Panc1 (cell line): Measurements from ENCODE around the gene SLC22A23. TPM values are rescaled to one million over a fixed set of nuclear protein-coding genes. Genes with fewer than 3 reads are reported as not detected.

ENCODE experiments used
- ATAC-seq: fragments of 200-7000 bp; cut with Tn5 transposase; 2 replicates; pipeline ENCODE4 v1.9.1; 2020; ENCODE audit warnings: mild to moderate bottlenecking, moderate library complexity
- BruUV-seq: library from RNA; stranded (reverse); fragments of 400-500 nt; replicated peaks from 2 replicates; lab custom pipeline; 2021; lab: Mats Ljungman, UMichigan
- CTCF ChIA-PET: fragments of 300-600 bp; sonication (Branson Sonifier 250); formaldehyde crosslinking; loops from one replicate; lab custom pipeline; 2022; ENCODE audit warnings: antibody characterized with exemption; lab: Charles Lee
- POLR2A ChIA-PET: fragments of 300-600 bp; sonication (Branson Sonifier 250); formaldehyde crosslinking; loops from one replicate; lab custom pipeline; 2022; ENCODE audit warnings: antibody characterized with exemption; lab: Charles Lee
- DNase-seq: peaks from one replicate; pipeline ENCODE4 v3.0.0-alpha.2; 2010; ENCODE audit warnings: low read depth, low spot score
- H3K27ac ChIP-seq: 2 replicates; pipeline ENCODE4 v1.5.1; 2011; ENCODE audit warnings: mild to moderate bottlenecking, low read length, inconsistent platforms
- H3K27me3 ChIP-seq: fragments of 200-500 bp; sonication (Bioruptor generic); 2 replicates; pipeline ENCODE4 v1.6.0; 2014; ENCODE audit warnings: low read length, inconsistent platforms; ENCODE audit not compliant: control insufficient read depth, insufficient read depth
- H3K36me3 ChIP-seq: fragments of 200-500 bp; sonication (Bioruptor generic); 2 replicates; pipeline ENCODE4 v1.5.1; 2014; ENCODE audit warnings: inconsistent platforms, mild to moderate bottlenecking, low read length, moderate library complexity; ENCODE audit not compliant: control insufficient read depth, insufficient read depth
- H3K4me1 ChIP-seq: 2 replicates; pipeline ENCODE4 v1.5.1; 2011; ENCODE audit warnings: inconsistent platforms, mild to moderate bottlenecking, low read length, moderate library complexity; ENCODE audit not compliant: control insufficient read depth, insufficient read depth
- H3K4me3 ChIP-seq, 2 experiments: 2 replicates each; pipeline ENCODE4 v1.5.1; 2011 to 2012; ENCODE audit warnings: low read depth in 2 of 2, low read length in 2 of 2, mild to moderate bottlenecking in 2 of 2, inconsistent platforms in 1 of 2, moderate library complexity in 1 of 2
- H3K9me3 ChIP-seq: fragments of 200-500 bp; sonication (Bioruptor generic); 2 replicates; pipeline ENCODE4 v1.5.1; 2014; ENCODE audit warnings: low read depth, mild to moderate bottlenecking, inconsistent platforms, low read length, moderate library complexity; ENCODE audit not compliant: control insufficient read depth, insufficient read depth
- CTCF ChIP-seq: fragments of 450-650 bp; IDR thresholded peaks from 2 replicates; pipeline ENCODE4 v1.5.1; 2017; ENCODE audit warnings: mild to moderate bottlenecking
- POLR2AphosphoS5 ChIP-seq: IDR thresholded peaks from 2 replicates; pipeline ENCODE4 v1.6.1; 2012; ENCODE audit warnings: mild to moderate bottlenecking, low read depth, low read length, moderate library complexity
- SIN3A ChIP-seq: IDR thresholded peaks from 2 replicates; pipeline ENCODE4 v1.6.1; 2012; ENCODE audit warnings: low read depth, mild to moderate bottlenecking, low read length, moderate library complexity, borderline replicate concordance; ENCODE audit not compliant: insufficient read depth
- TCF7L2 ChIP-seq: IDR thresholded peaks from 2 replicates; pipeline ENCODE4 v1.6.1; 2011; ENCODE audit warnings: mild to moderate bottlenecking, low read depth, low read length, inconsistent platforms
- in situ Hi-C: cut with HindIII; loops from 2 replicates; pipeline ENCODE4 v1.10.0; 2016; ENCODE audit warnings: low sequenced_read_pairs, low pct_unique_long_range_greater_than_20kb
- intact Hi-C: fragments of 100-400 bp; cut with micrococcal nuclease; formaldehyde crosslinking; loops from one replicate; pipeline ENCODE4 v1.10.0; 2022; ENCODE audit not compliant: unreplicated experiment
- total RNA-seq: library from RNA; stranded (reverse); gene quantifications from one replicate; pipeline ENCODE4 v1.2.1, GENCODE V29; 2021; ENCODE audit not compliant: unreplicated experiment
- TF ChIP-seq, protein P1 (sequence below), 2 experiments: IDR thresholded peaks; 2 replicates each; pipeline ENCODE4 v1.6.1; 2011 to 2012; ENCODE audit warnings: low read depth in 2 of 2, control low read depth in 1 of 2, low read length in 1 of 2, mild to moderate bottlenecking in 1 of 2, moderate library complexity in 1 of 2; ENCODE audit not compliant: insufficient read depth in 1 of 2

SLC22A23 gene
- total RNA-seq, 1 experiment from 2014 or later: 4.5 TPM

DNA sequence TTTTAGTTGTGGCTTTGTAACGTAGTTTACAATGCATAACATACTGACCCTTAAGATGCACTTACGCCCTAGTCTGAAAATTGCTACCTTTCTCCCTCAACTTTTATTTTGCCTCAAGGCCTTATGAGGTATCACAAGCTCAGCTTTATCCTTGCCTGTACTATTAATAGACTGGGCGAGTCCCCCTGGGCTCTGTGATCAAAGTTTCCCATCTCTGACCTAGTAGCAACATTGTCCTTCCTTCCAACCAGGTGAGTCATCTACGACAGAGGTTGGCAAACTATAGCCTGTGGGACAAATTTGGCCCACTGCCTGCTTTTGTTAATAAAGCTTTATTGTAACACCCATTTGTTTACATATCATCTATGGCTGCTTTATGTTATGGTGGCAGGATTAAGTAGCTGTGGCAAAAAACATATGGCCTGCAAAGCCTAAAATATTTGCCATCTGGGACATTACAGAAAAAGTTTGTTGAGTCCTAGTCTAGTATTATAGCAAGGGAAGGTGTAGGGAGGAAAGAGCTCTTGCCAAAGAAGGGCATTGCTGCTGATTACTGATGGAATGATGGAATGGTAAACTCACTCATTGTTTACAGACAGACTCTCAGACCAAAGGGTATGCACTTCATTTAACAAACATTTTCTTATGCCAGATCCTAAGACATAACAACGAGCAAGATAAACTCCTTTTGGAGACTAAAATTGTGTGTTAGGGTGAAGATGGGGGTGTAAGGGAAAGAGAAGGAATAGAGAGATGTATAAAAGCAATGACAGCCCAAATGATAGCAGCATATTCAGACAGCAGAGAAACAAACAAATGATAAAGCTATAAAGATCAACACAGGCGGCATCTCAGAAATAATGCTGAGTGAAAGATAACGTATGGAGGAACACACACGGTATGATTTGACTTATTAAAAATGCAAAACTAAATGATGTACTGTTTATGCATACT is 74.2 kb downstream of the SLC22A23 start:
- no TSS peak for BruUV-seq
- Histone ChIP-seq H3K4me3 (no peak overlapping the region), H3K36me3 (no peaks in the 10 kb centered on the region), H3K27me3 (no peaks in the 10 kb centered on the region), H3K4me1 (no peaks in the 10 kb centered on the region), H3K9me3 (no peaks in the 10 kb centered on the region), H3K27ac (no peak overlapping the region)
- ATAC-seq (no peak; the same call in 1 of the 2 replicates), DNase-seq (no peak)
- intact Hi-C loops: no loop called here
- in situ Hi-C loops: no loop called here
- POLR2A ChIA-PET: interaction anchor here (0.6 to 0.7 kb wide), 2 partner anchors 37 to 280 kb away, joined by 3 read pairs; no protein-coding TSS in a partner anchor
- CTCF ChIA-PET: interaction anchor here (0.6 kb wide), 1 partner anchor 11 kb away, joined by 11 read pairs; no protein-coding TSS in a partner anchor
- TF ChIP-seq POLR2AphosphoS5: no peak
- no peak for TF ChIP-seq SIN3A
- TF ChIP-seq CTCF: no peak
- TF ChIP-seq, protein P1, sequence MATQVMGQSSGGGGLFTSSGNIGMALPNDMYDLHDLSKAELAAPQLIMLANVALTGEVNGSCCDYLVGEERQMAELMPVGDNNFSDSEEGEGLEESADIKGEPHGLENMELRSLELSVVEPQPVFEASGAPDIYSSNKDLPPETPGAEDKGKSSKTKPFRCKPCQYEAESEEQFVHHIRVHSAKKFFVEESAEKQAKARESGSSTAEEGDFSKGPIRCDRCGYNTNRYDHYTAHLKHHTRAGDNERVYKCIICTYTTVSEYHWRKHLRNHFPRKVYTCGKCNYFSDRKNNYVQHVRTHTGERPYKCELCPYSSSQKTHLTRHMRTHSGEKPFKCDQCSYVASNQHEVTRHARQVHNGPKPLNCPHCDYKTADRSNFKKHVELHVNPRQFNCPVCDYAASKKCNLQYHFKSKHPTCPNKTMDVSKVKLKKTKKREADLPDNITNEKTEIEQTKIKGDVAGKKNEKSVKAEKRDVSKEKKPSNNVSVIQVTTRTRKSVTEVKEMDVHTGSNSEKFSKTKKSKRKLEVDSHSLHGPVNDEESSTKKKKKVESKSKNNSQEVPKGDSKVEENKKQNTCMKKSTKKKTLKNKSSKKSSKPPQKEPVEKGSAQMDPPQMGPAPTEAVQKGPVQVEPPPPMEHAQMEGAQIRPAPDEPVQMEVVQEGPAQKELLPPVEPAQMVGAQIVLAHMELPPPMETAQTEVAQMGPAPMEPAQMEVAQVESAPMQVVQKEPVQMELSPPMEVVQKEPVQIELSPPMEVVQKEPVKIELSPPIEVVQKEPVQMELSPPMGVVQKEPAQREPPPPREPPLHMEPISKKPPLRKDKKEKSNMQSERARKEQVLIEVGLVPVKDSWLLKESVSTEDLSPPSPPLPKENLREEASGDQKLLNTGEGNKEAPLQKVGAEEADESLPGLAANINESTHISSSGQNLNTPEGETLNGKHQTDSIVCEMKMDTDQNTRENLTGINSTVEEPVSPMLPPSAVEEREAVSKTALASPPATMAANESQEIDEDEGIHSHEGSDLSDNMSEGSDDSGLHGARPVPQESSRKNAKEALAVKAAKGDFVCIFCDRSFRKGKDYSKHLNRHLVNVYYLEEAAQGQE (IDR thresholded peaks at IDR 0.05; ENCODE audit: insufficient read depth in 1 of 2, low read depth in 2 of 2, low read length in 1 of 2): no peak
- TF ChIP-seq TCF7L2: no peak

DNA sequence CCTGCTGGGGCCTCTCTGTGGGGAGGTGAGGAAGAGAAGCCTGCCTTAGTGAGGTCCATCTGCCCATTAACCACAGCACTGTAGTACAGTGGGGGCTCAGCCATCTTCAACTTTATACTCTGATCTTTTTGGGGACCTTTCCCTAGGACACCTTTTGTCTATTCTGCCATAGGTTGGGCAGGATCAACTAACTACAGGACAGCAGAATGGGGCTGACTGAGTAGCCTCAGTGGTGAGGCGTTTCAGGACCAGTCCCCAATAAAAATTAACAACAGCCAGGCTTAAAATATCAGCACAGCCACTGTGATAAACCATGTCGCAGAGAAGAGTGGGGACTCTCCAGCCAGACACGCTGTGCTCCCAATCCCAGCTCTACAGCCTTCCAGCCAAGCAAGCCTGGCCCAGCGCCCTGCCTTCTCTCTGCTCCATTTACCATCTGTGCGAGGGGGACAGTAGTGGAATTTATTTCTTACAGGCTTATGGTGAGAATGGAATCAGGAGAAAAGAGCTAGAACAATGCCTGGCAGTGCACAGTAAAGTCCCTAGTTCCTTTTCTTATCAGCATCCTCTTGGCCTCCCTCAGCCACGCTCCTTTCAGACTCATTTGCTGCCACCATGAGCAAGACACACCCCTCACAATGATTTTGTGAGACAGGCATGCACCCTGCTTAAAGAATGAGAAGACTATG is 75.5 kb downstream of the SLC22A23 start:
- intact Hi-C loops (no loop called here), in situ Hi-C loops (no loop called here)
- no peak overlapping the region for H3K27ac ChIP-seq
- ATAC-seq: no peak
- ChIA-PET CTCF (no interaction called here), POLR2A (no interaction called here)
- H3K4me3 ChIP-seq: no peak overlapping the region
- H3K9me3 ChIP-seq: no peaks in the 10 kb centered on the region
- H3K4me1 ChIP-seq: no peaks in the 10 kb centered on the region
- H3K27me3 ChIP-seq: no peaks in the 10 kb centered on the region
- TF ChIP-seq CTCF: no peak
- no peak for TF ChIP-seq SIN3A
- TF ChIP-seq, protein P1 (IDR thresholded peaks at IDR 0.05; ENCODE audit: insufficient read depth in 1 of 2, low read depth in 2 of 2, low read length in 1 of 2): no peak
- TF ChIP-seq TCF7L2: no peak
- no peak for TF ChIP-seq POLR2AphosphoS5
- no TSS peak for BruUV-seq
- H3K36me3 ChIP-seq: no peaks in the 10 kb centered on the region
- DNase-seq: no peak
